GM21825 (cell line): Measurements from ENCODE around the gene KRTAP1-3.
"Not testable (repeated sequence)": the region's sequence is repeated elsewhere in the genome, so short reads cannot be mapped to it uniquely, and the experiment has no call there.

Experiments
- ATAC-seq: cut with Tn5 transposase; IDR thresholded peaks from one replicate; pipeline ENCODE4 v1.9.1; 2021; ENCODE audit warnings: mild to moderate bottlenecking, moderate library complexity; ENCODE audit not compliant: unreplicated experiment

KRTAP1-3 gene

DNA sequence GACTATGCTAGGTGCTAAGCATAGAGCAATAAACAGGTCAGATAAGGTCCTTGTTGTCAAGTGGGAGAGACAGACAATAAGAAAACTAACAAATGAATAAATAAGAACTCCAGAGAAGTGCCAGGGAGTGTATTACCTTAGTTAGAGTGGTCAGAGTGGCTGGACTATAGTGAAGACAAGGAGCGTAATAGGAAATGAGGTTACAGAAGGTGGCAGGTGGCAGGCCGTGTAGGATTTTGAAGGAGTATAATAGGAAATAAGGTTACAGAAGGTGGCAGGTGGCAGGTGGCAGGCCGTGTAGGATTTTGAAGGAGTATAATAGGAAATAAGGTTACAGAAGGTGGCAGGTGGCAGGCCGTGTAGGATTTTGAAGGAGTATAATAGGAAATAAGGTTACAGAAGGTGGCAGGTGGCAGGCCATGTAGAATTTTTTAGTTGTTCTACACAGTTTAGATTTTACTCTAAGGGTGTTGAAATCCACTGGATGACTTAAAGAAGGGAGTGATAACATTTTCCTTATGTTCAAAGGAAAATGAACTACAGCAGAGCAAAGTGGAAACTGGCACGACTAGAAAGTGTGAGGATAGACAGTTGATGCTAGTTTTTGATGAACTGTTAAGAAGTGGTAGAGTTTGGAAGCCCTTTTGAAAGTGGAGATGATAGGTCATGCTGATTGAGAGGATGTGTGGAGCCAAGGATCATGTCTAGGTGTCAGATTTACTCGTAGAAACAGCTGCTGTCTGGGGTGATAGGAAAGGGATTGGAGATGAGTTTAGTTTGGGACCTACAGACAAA lies 22.2 kb downstream of the KRTAP1-3 start:
- ATAC-seq: no peak

DNA sequence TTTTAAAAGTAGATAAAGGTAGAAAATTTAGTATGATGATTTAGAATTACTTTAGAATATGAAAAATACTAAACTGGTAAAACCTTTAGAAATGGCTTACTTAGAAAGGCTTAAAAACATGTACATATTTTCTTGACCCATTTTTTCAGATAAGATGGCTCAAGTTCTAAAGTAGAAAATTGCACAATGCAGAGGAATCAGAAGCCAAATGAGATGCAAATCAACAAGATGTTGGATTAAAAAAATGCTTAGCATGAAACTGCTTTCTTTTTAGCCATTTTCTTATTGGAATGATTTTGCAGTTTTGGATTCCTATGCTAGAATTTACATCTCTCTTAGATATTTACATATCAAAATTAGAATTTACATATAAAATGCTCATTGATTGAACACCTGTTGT lies 24.2 kb downstream of the KRTAP1-3 start:
- no peak for ATAC-seq

DNA sequence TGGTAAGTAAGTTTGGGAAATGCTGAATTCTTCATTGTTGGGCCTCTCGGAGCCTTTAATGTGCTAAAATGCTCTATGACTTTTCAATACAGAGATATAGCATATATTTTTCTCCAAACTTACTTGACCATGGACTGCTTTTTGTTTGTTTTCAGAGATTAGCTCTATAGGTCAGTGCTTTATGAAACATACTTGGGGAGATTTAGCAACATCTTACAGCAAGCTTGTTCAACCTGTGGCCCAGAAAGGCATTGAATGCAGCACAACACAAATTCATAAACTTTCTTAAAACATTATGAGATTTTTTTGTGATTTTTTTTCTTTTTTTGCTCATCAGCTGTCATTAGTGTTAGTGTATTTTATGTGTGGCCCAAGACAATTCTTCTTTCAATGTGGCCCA lies 24.7 kb downstream of the KRTAP1-3 start:
- no peak for ATAC-seq

DNA sequence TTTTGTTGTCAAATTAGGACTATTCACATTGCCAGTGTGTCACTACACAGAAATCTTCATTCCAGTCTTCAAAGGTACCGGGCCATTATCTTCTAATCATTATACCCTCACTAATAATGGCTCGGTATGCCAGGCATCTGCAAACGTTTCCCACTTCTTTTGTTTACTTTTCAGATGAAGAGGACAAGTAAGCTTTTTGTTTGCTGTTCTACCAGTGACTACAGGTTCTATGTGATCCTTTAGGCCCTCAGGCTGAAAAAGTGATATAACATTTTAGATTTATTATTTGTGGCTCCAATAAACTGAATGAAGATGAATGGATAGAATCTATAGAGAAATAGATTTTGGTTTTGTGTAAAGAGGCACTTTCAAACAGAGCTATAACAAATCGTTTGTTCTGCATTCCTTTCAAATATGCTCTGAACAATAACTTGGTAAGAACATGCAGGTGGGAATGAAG lies 25.3 kb downstream of the KRTAP1-3 start:
- no peak for ATAC-seq

DNA sequence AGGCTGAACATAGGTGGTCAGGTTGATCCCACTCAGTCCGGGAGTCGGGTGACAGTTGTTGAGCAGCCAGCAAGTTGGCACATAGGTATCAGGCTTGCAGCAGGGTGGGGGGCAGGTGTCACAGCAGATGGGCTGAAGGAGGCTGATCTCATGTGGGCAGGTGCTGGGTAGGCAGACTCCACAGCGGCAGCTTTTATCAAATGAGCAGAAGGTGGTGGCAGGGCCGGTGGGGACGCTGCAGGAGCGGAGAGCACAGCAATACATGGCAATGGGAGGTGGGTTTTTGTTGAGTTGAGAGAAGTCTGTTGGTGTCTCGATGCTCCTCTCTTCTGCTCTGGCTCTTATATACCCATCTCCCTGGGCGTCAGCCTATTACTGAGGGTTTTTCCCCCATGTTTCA lies 25.9 kb downstream of the KRTAP1-3 start, which contains the start of gene KRTAP3-1:
Gene KRTAP3-1 (minus strand): TSS at position 318 of the 400 bp plus-strand sequence. CDS start 54 bp downstream, at position 264.
- ATAC-seq: no peak

DNA sequence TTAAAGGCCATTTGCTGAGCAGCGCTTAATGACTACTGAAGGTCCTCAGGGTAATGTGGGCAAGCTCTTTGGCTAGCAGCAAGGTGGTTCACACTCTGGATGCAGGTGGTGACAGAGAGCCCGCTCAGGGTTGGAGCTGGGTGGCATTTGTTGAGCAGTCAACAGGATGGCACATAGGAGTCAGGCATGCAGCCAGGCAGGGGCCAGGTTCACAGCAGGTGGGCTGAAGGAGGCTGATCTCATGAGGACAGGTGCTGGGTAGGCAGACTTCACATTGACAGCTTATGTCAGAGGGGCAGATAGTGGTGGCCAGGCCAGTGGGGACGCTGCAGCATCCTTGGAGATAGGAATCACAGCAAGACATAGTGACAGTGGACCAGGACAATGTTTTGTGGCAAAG lies 30.3 kb downstream of the KRTAP1-3 start:
- ATAC-seq: no peak

DNA sequence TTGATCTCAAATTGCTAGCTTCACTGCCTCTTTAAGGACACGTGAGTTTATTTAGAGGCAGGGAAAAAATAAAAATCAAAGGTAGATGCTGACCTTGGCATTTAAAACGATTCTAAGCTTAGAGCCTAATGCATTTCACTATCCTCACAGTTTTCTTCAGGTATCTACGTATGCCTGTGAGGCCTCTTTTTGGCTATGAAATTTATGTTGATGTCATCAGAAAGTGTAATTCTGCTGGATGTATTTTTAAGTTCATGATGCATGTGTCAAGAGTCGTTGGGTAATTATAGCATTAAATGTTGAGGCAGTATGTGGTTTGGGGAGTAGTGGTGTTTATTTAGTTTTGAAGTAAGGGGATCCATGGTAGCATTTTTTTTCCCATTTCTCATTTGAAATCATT lies 30.7 kb downstream of the KRTAP1-3 start:
- no peak for ATAC-seq

DNA sequence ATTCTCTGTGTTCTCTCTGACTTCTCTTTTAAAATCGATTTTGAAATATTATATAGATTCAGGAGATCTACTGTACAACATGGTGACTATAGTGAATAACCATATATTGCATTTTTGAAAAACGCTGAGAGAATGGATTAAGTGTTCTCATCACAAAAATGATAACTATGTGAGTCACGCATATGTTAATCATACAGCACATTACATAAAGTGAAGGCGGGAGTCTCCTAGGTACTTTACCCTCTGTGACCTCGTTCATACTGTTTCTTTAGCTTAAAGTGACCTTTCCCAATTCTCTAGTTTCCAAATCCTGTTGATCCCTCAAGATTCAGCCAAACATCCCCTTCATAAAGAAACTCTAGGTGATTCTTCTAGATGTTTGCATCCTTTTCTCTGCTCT lies 31.9 kb downstream of the KRTAP1-3 start:
- ATAC-seq: no peak

DNA sequence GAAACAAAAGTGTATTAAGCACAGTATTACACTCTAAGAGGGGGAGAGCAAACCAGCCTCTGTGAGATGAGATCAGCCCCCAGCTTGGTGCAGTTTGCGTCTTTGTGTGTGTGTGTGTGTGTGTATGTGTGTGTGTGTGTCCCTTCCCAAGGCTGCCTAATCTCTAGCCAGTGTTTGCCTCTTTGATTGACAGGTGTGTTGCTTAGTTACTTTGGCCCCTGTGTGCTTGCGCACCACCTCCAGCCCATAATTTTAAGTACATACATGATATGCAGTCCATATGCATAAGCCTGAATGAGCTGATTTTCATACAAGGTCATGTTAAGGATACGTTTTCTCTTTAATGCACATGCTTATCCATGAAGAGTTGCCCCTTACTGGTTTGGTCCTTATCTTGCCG lies 32.9 kb downstream of the KRTAP1-3 start:
- ATAC-seq: no peak

DNA sequence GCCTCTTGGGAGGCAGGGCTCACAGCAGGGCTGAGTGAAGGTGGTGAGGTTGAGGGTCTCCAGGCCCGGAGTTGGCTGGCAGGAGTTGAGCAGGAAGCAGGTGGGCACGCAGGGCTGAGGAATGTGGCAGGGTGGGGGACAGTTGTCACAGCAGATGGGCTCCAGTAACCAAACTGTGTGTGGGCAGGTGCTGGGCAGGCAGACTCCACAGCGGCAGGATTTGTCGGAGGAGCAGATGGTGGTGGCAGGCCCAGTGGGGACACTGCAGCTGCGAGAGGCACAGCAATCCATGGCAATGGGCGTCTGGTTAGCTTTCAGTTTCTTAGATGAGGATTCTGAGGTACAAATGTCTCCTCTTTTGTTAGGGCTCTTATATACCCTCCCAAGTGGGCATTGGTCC lies 35.1 kb downstream of the KRTAP1-3 start, which contains the start of gene KRTAP3-2:
Gene KRTAP3-2 (minus strand): TSS at position 344 of the 400 bp plus-strand sequence. CDS start 53 bp downstream, at position 291.
- not testable (repeated sequence) for ATAC-seq

DNA sequence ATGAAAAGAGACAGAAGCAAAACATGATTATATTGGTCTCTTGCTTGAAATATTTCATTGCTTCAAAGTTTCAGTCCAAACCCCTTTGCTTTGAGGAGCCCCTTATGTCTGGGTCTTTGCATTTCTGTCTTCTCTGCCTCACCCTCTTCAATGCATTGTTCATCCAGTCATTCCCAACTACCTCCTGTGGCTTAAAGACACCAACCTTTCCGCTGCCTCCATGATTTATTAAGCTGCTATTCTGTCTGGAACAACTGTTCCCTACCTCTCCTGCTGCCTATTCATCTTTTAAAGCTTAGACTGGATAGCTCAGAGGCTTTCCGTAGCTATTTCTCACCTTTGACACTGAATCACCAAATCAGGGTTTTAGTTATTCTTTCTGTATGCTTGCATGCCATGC lies 37.3 kb downstream of the KRTAP1-3 start:
- ATAC-seq: no peak

DNA sequence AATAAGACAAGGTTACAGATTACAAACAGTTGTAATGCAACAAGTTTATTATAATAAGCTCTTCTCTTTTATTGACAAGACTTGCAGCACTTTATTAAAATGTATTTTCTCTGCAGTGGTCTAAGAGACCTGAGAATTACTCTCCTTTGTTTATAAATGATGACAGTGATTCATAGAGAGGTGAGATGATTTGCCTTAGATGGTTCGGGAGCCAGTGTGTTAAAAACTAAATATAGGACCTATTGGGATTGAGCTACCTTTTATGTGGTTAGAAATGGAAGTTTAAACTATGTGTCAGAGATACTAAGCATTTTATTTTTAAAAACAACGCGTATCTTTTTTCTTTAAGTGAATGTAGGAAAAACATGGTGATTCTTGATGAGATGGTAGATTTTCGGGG lies 37.8 kb downstream of the KRTAP1-3 start:
- ATAC-seq: no peak

DNA sequence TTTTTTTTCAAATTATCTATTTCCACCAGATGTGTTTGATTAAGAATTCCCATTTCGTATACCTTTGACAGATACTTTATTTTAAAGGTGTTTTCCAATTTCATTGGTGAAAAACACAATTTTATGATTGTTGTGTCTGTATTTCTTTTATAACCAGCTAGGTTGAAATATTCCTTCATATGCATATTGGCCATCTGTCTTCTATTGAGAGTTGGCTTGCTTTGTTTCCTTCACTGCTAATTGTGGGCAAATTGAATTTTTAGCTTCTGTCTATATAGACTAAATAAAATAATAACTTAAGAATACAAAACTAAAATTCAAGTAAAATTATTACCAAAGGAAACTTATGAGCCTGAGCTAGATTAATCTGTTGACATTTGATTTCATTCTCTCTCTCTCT lies 39.6 kb downstream of the KRTAP1-3 start:
- no peak for ATAC-seq

DNA sequence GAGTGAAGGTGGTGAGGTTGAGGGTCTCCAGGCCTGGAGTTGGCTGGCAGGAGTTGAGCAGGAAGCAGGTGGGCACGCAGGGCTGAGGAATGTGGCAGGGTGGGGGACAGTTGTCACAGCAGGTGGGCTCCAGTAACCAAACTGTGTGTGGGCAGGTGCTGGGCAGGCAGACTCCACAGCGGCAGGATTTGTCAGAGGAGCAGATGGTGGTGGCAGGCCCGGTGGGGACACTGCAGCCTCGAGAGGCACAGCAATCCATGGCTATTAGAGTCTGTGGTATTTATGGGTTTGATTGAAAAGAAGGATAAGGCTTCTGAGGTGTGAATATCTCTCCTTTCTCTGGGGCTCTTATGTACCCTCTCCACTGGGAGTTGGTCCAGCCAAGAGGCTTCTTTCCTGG lies 40.8 kb downstream of the KRTAP1-3 start, which contains the start of gene KRTAP3-3:
Gene KRTAP3-3 (minus strand): TSS at position 326 of the 400 bp plus-strand sequence. CDS start 67 bp downstream, at position 259.
- ATAC-seq: no peak

DNA sequence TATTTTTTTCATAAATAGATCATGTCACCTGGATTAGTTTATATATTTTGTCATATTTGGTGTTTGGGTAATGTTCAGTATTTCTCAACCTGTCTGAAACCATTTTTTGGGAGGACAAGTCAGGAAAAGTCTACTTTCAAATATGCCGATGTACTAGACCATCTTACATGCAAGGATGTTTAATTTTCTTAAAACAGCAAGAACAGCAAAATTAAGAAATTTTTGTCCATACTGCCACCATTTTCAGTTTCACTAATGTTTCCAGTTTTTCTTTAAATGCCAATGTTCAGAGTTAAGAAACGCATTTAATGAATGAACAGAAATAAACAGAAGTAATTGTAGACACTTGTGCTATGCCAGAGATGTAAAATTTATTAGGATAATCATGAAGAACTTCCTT lies 41.6 kb downstream of the KRTAP1-3 start:
- ATAC-seq: no peak

DNA sequence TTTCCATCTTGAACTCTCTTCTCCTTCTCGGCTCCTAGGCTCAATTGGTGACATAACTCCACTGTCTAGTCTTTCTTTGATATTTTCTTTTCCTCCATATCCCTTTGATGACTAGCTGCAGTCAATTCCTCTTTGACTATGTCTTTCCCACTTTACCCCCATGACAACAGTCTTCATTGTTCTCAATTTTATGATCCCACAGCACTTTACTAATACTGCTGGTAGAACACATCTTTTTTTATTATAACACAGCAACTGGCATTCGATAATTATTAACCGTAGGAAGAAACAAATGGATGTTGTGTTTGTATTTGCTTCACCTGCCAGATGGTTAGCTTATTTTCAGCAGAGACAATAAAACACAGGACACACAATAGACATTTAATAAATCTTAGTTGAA lies 42.0 kb downstream of the KRTAP1-3 start:
- no peak for ATAC-seq

DNA sequence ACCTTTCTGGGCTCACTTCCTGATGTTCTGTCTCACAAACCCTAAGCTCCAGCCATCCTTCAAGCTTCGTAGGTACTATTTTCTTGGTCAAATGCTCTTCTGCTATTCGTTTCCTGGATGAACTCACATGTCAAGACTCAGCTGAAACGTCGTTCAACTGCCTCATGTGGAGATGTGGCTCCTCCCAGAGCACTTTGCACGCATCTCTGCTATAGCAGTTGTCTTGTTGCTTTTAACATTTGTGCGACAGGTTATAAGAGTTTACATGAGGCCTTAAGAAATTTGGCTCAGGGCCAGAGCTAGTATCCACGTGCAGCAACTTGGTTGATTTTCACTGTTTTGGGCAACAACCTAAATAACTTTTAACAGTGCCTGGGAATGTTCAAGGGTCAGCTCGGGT lies 47.8 kb downstream of the KRTAP1-3 start:
- ATAC-seq: no peak

DNA sequence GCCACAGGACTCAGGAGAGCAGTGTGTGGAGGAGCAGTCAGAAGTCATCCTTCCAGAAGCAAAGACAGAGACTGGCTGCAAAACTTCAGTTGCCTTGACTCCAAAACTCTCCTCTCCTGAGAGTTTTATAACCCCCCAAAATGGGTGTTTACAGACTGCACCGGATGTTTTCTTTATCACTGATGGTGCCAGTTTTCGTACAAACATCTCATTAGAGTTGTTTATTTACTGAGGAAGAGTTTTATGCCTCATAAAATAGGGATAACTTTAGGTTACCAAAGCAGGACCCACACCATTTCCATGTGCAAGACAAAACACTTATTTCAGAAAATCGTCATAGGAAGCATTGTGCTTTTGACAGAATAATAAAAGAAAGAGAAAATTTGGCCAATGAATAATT lies 50.4 kb downstream of the KRTAP1-3 start, which contains the start of gene KRT40:
Gene KRT40 (minus strand): TSS at position 101 of the 400 bp plus-strand sequence. CDS start 53 bp downstream, at position 48.
- ATAC-seq: no peak
